IPS DF 4.7 (cell line): Measurements from ENCODE around the gene COPZ2.
A peak's percentile ranks its signal among the peaks of the same experiment; 100 is the strongest.
"Not testable (repeated sequence)": the region's sequence is repeated elsewhere in the genome, so short reads cannot be mapped to it uniquely, and the experiment has no call there.

Experiments used
- DNase-seq: peaks from one replicate; pipeline ENCODE4 v3.0.0-alpha.2; 2013; ENCODE audit warnings: low spot score; ENCODE audit errors: extremely low read depth

The COPZ2 gene

GRCh38 chr17:48056246-48056745 lies 18.7 kb upstream of the COPZ2 start:
- no peak for DNase-seq

- peak; percentile 83 for DNase-seq
Observed at GRCh38 chr17:48055531-48056245, 18.1 kb upstream of the COPZ2 start.

- DNase-seq: peak; percentile 99
Observed at GRCh38 chr17:48054238-48055185, 16.9 kb upstream of the COPZ2 start.

GRCh38 chr17:48053758-48054237 lies 16.2 kb upstream of the COPZ2 start:
- no peak for DNase-seq

- DNase-seq: no peak
Observed at GRCh38 chr17:48052956-48053757, 15.6 kb upstream of the COPZ2 start.

- DNase-seq: no peak
Observed at GRCh38 chr17:48051706-48052486, 14.3 kb upstream of the COPZ2 start.

- DNase-seq: no peak
Observed at GRCh38 chr17:48051283-48051682, 13.7 kb upstream of the COPZ2 start.

- no peak for DNase-seq
Observed at GRCh38 chr17:48048384-48049126, 11.0 kb upstream of the COPZ2 start.

- DNase-seq: peak; percentile 96
Observed at GRCh38 chr17:48047741-48048383, 10.3 kb upstream of the COPZ2 start, which contains the start of gene NFE2L1. Gene NFE2L1 (plus strand): TSS chr17:48048359. CDS start chr17:48051119, 2,760 bp downstream.

- DNase-seq: no peak
Observed at GRCh38 chr17:48047113-48047740, 9.6 kb upstream of the COPZ2 start.

- DNase-seq: no peak
Observed at GRCh38 chr17:48046296-48046695, 8.7 kb upstream of the COPZ2 start.

GRCh38 chr17:48045316-48046001 lies 7.9 kb upstream of the COPZ2 start:
- no peak for DNase-seq

GRCh38 chr17:48044851-48045250 lies 7.3 kb upstream of the COPZ2 start:
- DNase-seq: no peak

- no peak for DNase-seq
Observed at GRCh38 chr17:48043176-48043575, 5.6 kb upstream of the COPZ2 start.

GRCh38 chr17:48038687-48039086 lies 1.1 kb upstream of the COPZ2 start:
- no peak for DNase-seq

GRCh38 chr17:48037838-48038323 lies 284 bp upstream of the COPZ2 start:
- no peak for DNase-seq

GRCh38 chr17:48036693-48037035 lies 933 bp downstream of the COPZ2 start:
- DNase-seq: no peak

GRCh38 chr17:48034734-48035133 lies 2.9 kb downstream of the COPZ2 start:
- not testable (repeated sequence) for DNase-seq
